IMR-90 (cell line): Measurements from ENCODE around the gene RXFP2. TPM values are rescaled to one million over a fixed set of nuclear protein-coding genes. Genes with fewer than 3 reads are reported as not detected.
A peak's percentile ranks its signal among the peaks of the same experiment; 100 is the strongest.

ENCODE experiments used
- ATAC-seq: fragments of 200-7000 bp; cut with Tn5 transposase; 2 replicates; pipeline ENCODE4 v1.9.1; 2020; ENCODE audit warnings: low read depth, mild to moderate bottlenecking, moderate library complexity
- BruUV-seq: library from RNA; stranded (reverse); fragments of 400-500 nt; replicated peaks from 2 replicates; lab custom pipeline; 2021; lab: Mats Ljungman, UMichigan
- CTCF ChIA-PET: fragments of 300-600 bp; formaldehyde crosslinking; extraction: SDS; loops from one replicate; lab custom pipeline; 2021; ENCODE audit warnings: antibody characterized with exemption; lab: Yijun Ruan, JAX
- POLR2A ChIA-PET: fragments of 300-600 bp; sonication (Branson Sonifier 250); formaldehyde crosslinking; loops from one replicate; lab custom pipeline; 2022; ENCODE audit warnings: antibody characterized with exemption; ENCODE audit not compliant: unreplicated experiment; lab: Charles Lee
- DNase-seq: peaks from one replicate; pipeline ENCODE4 v3.0.0; 2013
- H2AFZ ChIP-seq: replicated peaks from 2 replicates; pipeline ENCODE3; 2013; ENCODE audit warnings: low read length, mild to moderate bottlenecking; ENCODE audit not compliant: poor library complexity
- H2AK5ac ChIP-seq: 2 replicates; pipeline ENCODE4 v1.6.1; 2013; ENCODE audit warnings: low read depth, low read length, inconsistent platforms
- H2AK9ac ChIP-seq: replicated peaks from 2 replicates; pipeline ENCODE3; 2013; ENCODE audit warnings: mild to moderate bottlenecking, low read depth, low read length, moderate library complexity; ENCODE audit not compliant: poor library complexity
- H2BK120ac ChIP-seq: 2 replicates; pipeline ENCODE4 v1.6.1; 2013; ENCODE audit warnings: low read depth, low read length, inconsistent platforms
- H2BK15ac ChIP-seq: 3 replicates; pipeline ENCODE4 v1.6.1; 2013; ENCODE audit warnings: low read depth, low read length, inconsistent platforms
- H2BK20ac ChIP-seq: 2 replicates; pipeline ENCODE4 v1.6.1; 2013; ENCODE audit warnings: low read depth, mild to moderate bottlenecking, inconsistent platforms, low read length, moderate library complexity
- H2BK5ac ChIP-seq: 2 replicates; pipeline ENCODE4 v1.6.1; 2013; ENCODE audit warnings: mild to moderate bottlenecking, low read depth, low read length, inconsistent platforms; ENCODE audit not compliant: poor library complexity, severe bottlenecking
- H3K14ac ChIP-seq: replicated peaks from 2 replicates; pipeline ENCODE4 v1.6.1; 2013; ENCODE audit warnings: low read depth, low read length, inconsistent platforms
- H3K18ac ChIP-seq: 2 replicates; pipeline ENCODE4 v1.6.1; 2013; ENCODE audit warnings: low read depth, low read length, control low read depth
- H3K23ac ChIP-seq: 2 replicates; pipeline ENCODE4 v1.6.1; 2013; ENCODE audit warnings: low read depth, low read length, inconsistent platforms
- H3K27ac ChIP-seq: 2 replicates; pipeline ENCODE4 v1.5.1; 2013; ENCODE audit warnings: mild to moderate bottlenecking, control low read depth, low read length; ENCODE audit not compliant: insufficient read depth
- H3K27me3 ChIP-seq: 2 replicates; pipeline ENCODE4 v1.6.1; 2013; ENCODE audit warnings: low read length; ENCODE audit not compliant: control insufficient read depth, insufficient read depth
- H3K36me3 ChIP-seq: 2 replicates; pipeline ENCODE4 v1.6.1; 2013; ENCODE audit warnings: low read length, mixed read lengths; ENCODE audit not compliant: control insufficient read depth, insufficient read depth
- H3K4ac ChIP-seq: 2 replicates; pipeline ENCODE4 v1.6.1; 2013; ENCODE audit warnings: low read depth, low read length, inconsistent platforms
- H3K4me1 ChIP-seq: 2 replicates; pipeline ENCODE4 v1.6.1; 2013; ENCODE audit warnings: low read length, mixed read lengths; ENCODE audit not compliant: control insufficient read depth, insufficient read depth
- H3K4me2 ChIP-seq: 2 replicates; pipeline ENCODE4 v1.6.1; 2013; ENCODE audit warnings: low read depth, mild to moderate bottlenecking, control low read depth, low read length, moderate library complexity
- H3K4me3 ChIP-seq: 2 replicates; pipeline ENCODE4 v1.5.1; 2013; ENCODE audit warnings: low read depth, mild to moderate bottlenecking, control low read depth, low read length, moderate library complexity; ENCODE audit not compliant: insufficient read depth
- H3K56ac ChIP-seq: 2 replicates; pipeline ENCODE4 v1.6.1; 2013; ENCODE audit warnings: low read length, inconsistent platforms; ENCODE audit not compliant: insufficient read depth; ENCODE audit errors: extremely low read depth
- H3K79me1 ChIP-seq, 2 experiments: 2 replicates each; pipeline ENCODE4 v1.6.1; 2013; ENCODE audit warnings: low read length in 2 of 2, inconsistent platforms in 1 of 2, low read depth in 1 of 2
- H3K9ac ChIP-seq: 2 replicates; pipeline ENCODE4 v1.6.1; 2013; ENCODE audit warnings: low read depth, low read length, control low read depth
- H3K9me1 ChIP-seq: 2 replicates; pipeline ENCODE4 v1.6.1; 2013; ENCODE audit warnings: low read length, inconsistent platforms; ENCODE audit not compliant: insufficient read depth
- H3K9me3 ChIP-seq: 2 replicates; pipeline ENCODE4 v1.6.1; 2013; ENCODE audit warnings: low read length; ENCODE audit not compliant: control insufficient read depth, insufficient read depth
- H4K20me1 ChIP-seq: 2 replicates; pipeline ENCODE4 v1.6.1; 2013; ENCODE audit warnings: low read length, inconsistent platforms; ENCODE audit not compliant: insufficient read depth
- H4K5ac ChIP-seq: 2 replicates; pipeline ENCODE4 v1.6.1; 2013; ENCODE audit warnings: mild to moderate bottlenecking, low read depth, low read length, control low read depth
- H4K8ac ChIP-seq, 2 experiments: 2 replicates each; pipeline ENCODE4 v1.6.1; 2013; ENCODE audit warnings: low read depth in 2 of 2, low read length in 2 of 2, control low read depth in 1 of 2, inconsistent platforms in 1 of 2
- H4K91ac ChIP-seq: 2 replicates; pipeline ENCODE4 v1.6.1; 2013; ENCODE audit warnings: low read depth, low read length, inconsistent platforms; ENCODE audit not compliant: insufficient read depth
- CTCF ChIP-seq: conservative IDR thresholded peaks from 2 replicates; pipeline ENCODE4 v1.5.1; 2012; ENCODE audit warnings: mild to moderate bottlenecking, low read depth, low read length, improper control_type of control experiment
- ELK1 ChIP-seq: fragments of 150-350 bp; IDR thresholded peaks from 2 replicates; pipeline ENCODE4 v1.6.1; 2016; ENCODE audit warnings: low read depth, mild to moderate bottlenecking, low read length, moderate library complexity, borderline replicate concordance
- FOS ChIP-seq: fragments of 150-350 bp; IDR thresholded peaks from 2 replicates; pipeline ENCODE4 v1.6.1; 2016; ENCODE audit warnings: low read depth, low read length
- MAFK ChIP-seq: IDR thresholded peaks from 2 replicates; pipeline ENCODE4 v1.6.1; 2012; ENCODE audit warnings: low read depth, low read length, improper control_type of control experiment
- MAZ ChIP-seq: IDR thresholded peaks from 2 replicates; pipeline ENCODE4 v1.6.1; 2012; ENCODE audit warnings: low read depth, mild to moderate bottlenecking, low read length, improper control_type of control experiment, moderate library complexity, borderline replicate concordance
- NFE2L2 ChIP-seq: fragments of 150-350 bp; IDR thresholded peaks from 2 replicates; pipeline ENCODE4 v1.6.1; 2016; ENCODE audit warnings: low read depth, mild to moderate bottlenecking, low read length
- POLR2A ChIP-seq: IDR thresholded peaks from 2 replicates; pipeline ENCODE4 v1.6.1; 2012; ENCODE audit warnings: mild to moderate bottlenecking, low read depth, low read length
- RAD21 ChIP-seq: IDR thresholded peaks from 2 replicates; pipeline ENCODE4 v1.6.1; 2012; ENCODE audit warnings: low read length, improper control_type of control experiment
- RCOR1 ChIP-seq: IDR thresholded peaks from 2 replicates; pipeline ENCODE4 v1.6.1; 2012; ENCODE audit warnings: mild to moderate bottlenecking, low read length, improper control_type of control experiment; ENCODE audit not compliant: insufficient replicate concordance
- WGBS, 2 experiments: methylation state at CpG; one replicate each; pipeline versions ENCODE4 v1.1.5 to v1.1.7; 2013; ENCODE audit warnings: missing lambda C conversion rate in 2 of 2; ENCODE audit not compliant: insufficient read length in 1 of 2; ENCODE audit errors: extremely low coverage in 2 of 2; 5-methylcytosine and 5-hydroxymethylcytosine counted together
- dilution Hi-C: fragments of 300-500 bp; cut with HindIII; formaldehyde crosslinking; loops from one replicate; pipeline ENCODE4 v1.14.3; 2018; ENCODE audit warnings: low sequenced_read_pairs; ENCODE audit not compliant: unreplicated experiment
- in situ Hi-C: fragments of 300-500 bp; cut with MboI; formaldehyde crosslinking; loops from 3 replicates; pipeline ENCODE4 v1.14.3; 2019; ENCODE audit warnings: low sequenced_read_pairs, inconsistent platforms, mixed read lengths
- intact Hi-C: fragments of 100-400 bp; cut with micrococcal nuclease; formaldehyde crosslinking; loops from 2 replicates; pipeline ENCODE4 v1.10.0; 2022
- polyA plus RNA-seq, 3 experiments: library from polyadenylated mRNA; depleted of rRNA; stranded (reverse); fragments of >200 nt; gene quantifications; 2 replicates each; pipeline ENCODE4 v1.2.3, GENCODE V29; 2012; ENCODE audit warnings: low replicate concordance in 1 of 3
- total RNA-seq: library from RNA; depleted of rRNA; stranded (reverse); fragments of >200 nt; gene quantifications from 2 replicates; pipeline ENCODE4 v1.2.3, GENCODE V29; 2012
- TF ChIP-seq, protein P1 (sequence below): fragments of 150-350 bp; IDR thresholded peaks from 2 replicates; pipeline ENCODE4 v1.6.1; 2017; ENCODE audit warnings: mild to moderate bottlenecking, antibody characterized with exemption, low read length, low read depth

The RXFP2 gene
- total and polyA plus RNA-seq, 2 of the 4 experiments (the other 2 are of a cell fraction): not detected

- Histone ChIP-seq H2AK5ac (no peak overlapping the region), H3K4ac (no peak overlapping the region), H2AFZ (no peak overlapping the region), H3K27me3 (peaks cover 5% of the 10 kb centered on the region; the same call in 1 of the 2 replicates), H3K4me3 (no peak overlapping the region), H3K9me3 (no peaks in the 10 kb centered on the region), H4K20me1 (no peaks in the 10 kb centered on the region), H3K79me1 (no peaks in the 10 kb centered on the region), H3K23ac (peak overlapping the region; percentile 27; the same call in 1 of the 2 replicates), H2BK20ac (no peak overlapping the region), H3K9ac (no peak overlapping the region), H2BK5ac (no peak overlapping the region), H4K8ac (no peak overlapping the region), H3K36me3 (no peaks in the 10 kb centered on the region), H3K4me1 (no peaks in the 10 kb centered on the region), H2BK15ac (no peak overlapping the region), H2BK120ac (no peak overlapping the region), H2AK9ac (no peak overlapping the region), H3K56ac (no peak overlapping the region), H3K4me2 (no peak overlapping the region), H3K18ac (no peak overlapping the region), H4K91ac (no peak overlapping the region), H3K9me1 (no peaks in the 10 kb centered on the region), H4K5ac (no peak overlapping the region), H3K14ac (no peak overlapping the region), H3K27ac (no peak overlapping the region)
- ATAC-seq (no peak), DNase-seq (no peak)
- ChIA-PET CTCF (no interaction called here), POLR2A (no interaction called here)
- no peak for TF ChIP-seq ELK1
- TF ChIP-seq NFE2L2: no peak
- TF ChIP-seq RAD21: no peak
- TF ChIP-seq MAFK: no peak
- no peak for TF ChIP-seq FOS
- TF ChIP-seq RCOR1: no peak
- TF ChIP-seq, protein P1, sequence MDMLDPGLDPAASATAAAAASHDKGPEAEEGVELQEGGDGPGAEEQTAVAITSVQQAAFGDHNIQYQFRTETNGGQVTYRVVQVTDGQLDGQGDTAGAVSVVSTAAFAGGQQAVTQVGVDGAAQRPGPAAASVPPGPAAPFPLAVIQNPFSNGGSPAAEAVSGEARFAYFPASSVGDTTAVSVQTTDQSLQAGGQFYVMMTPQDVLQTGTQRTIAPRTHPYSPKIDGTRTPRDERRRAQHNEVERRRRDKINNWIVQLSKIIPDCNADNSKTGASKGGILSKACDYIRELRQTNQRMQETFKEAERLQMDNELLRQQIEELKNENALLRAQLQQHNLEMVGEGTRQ: no peak
- no peak for TF ChIP-seq CTCF
- no peak for TF ChIP-seq MAZ
- no peak for TF ChIP-seq POLR2A
- dilution Hi-C loops (no loop called here), in situ Hi-C loops (loop anchor here (10.0 to 25.0 kb wide), 3 partner anchors 197 to 495 kb away; no protein-coding TSS in a partner anchor), intact Hi-C loops (loop anchor here (10.0 kb wide), 1 partner anchor 77 kb away; no protein-coding TSS in a partner anchor)
- WGBS, 2 experiments: 63% methylated on average over 6 of the region's 6 CpGs; no CpG with 5 or more reads in 1 of the 2 experiments
- BruUV-seq: no TSS peak
Observed at GRCh38 chr13:31731921-31732320, 7.4 kb upstream of the RXFP2 start.
